ENCODE results near the gene PHOX2B. TPM values are rescaled to one million over a fixed set of nuclear protein-coding genes. Genes with fewer than 3 reads are reported as not detected.

Gene PHOX2B
- total RNA-seq, result not detected in 2 replicates
- long read RNA-seq, result 0 reads

- H3K9me3 Mint-ChIP-seq (ENCODE audit: unreplicated experiment), result no peaks in the 10 kb centered on the region
- peaks cover 90% of the 10 kb centered on the region for H3K27me3 Mint-ChIP-seq (ENCODE audit: unreplicated experiment)
- TF ChIP-seq CTCF (IDR thresholded peaks at IDR 0.05), result no peak
- H3K4me1 Mint-ChIP-seq (ENCODE audit: unreplicated experiment), result peaks cover 5% of the 10 kb centered on the region
- H3K4me3 Mint-ChIP-seq (ENCODE audit: unreplicated experiment), result no peak within 1 kb of the TSS
- peaks cover 1% of the 10 kb centered on the region for H3K36me3 Mint-ChIP-seq (ENCODE audit: unreplicated experiment)
- DNase-seq (ENCODE audit: extremely low spot score, unreplicated experiment), result no peak
- H3K27ac Mint-ChIP-seq (ENCODE audit: unreplicated experiment), result no peak within 1 kb of the TSS
These were observed at the start of gene PHOX2B for GRCh38 chr4:41748571-41749475. Gene PHOX2B, minus strand, starts transcription at chr4:41748725. Its CDS starts 115 bp downstream, at chr4:41748610.

GRCh38 chr4:41797260-41797659 lies 48.7 kb upstream of the PHOX2B start:
- DNase-seq (ENCODE audit: extremely low spot score, unreplicated experiment), result no peak
- Mint-ChIP-seq H3K4me1 (ENCODE audit: unreplicated experiment) (no peaks in the 10 kb centered on the region), H3K4me3 (ENCODE audit: unreplicated experiment) (no peak overlapping the region), H3K27ac (ENCODE audit: unreplicated experiment) (no peak overlapping the region), H3K9me3 (ENCODE audit: unreplicated experiment) (peaks cover 4% of the 10 kb centered on the region), H3K36me3 (ENCODE audit: unreplicated experiment) (no peaks in the 10 kb centered on the region), H3K27me3 (ENCODE audit: unreplicated experiment) (peaks cover 15% of the 10 kb centered on the region)
- TF ChIP-seq CTCF (IDR thresholded peaks at IDR 0.05), result no peak

- DNase-seq (ENCODE audit: extremely low spot score, unreplicated experiment), result no peak
- Mint-ChIP-seq H3K27me3 (ENCODE audit: unreplicated experiment) (peaks cover 15% of the 10 kb centered on the region), H3K4me1 (ENCODE audit: unreplicated experiment) (no peaks in the 10 kb centered on the region), H3K4me3 (ENCODE audit: unreplicated experiment) (no peak overlapping the region), H3K36me3 (ENCODE audit: unreplicated experiment) (no peaks in the 10 kb centered on the region), H3K27ac (ENCODE audit: unreplicated experiment) (no peak overlapping the region), H3K9me3 (ENCODE audit: unreplicated experiment) (peaks cover 4% of the 10 kb centered on the region)
- TF ChIP-seq CTCF (IDR thresholded peaks at IDR 0.05), result no peak
These were observed 48.2 kb upstream of the PHOX2B start for GRCh38 chr4:41796545-41797210.

- H3K9me3 Mint-ChIP-seq (ENCODE audit: unreplicated experiment), result no peaks in the 10 kb centered on the region
- peaks cover 15% of the 10 kb centered on the region for H3K27me3 Mint-ChIP-seq (ENCODE audit: unreplicated experiment)
- no peaks in the 10 kb centered on the region for H3K4me1 Mint-ChIP-seq (ENCODE audit: unreplicated experiment)
- TF ChIP-seq CTCF (IDR thresholded peaks at IDR 0.05), result no peak
- no peak overlapping the region for H3K27ac Mint-ChIP-seq (ENCODE audit: unreplicated experiment)
- no peaks in the 10 kb centered on the region for H3K36me3 Mint-ChIP-seq (ENCODE audit: unreplicated experiment)
- H3K4me3 Mint-ChIP-seq (ENCODE audit: unreplicated experiment), result no peak overlapping the region
- no peak for DNase-seq (ENCODE audit: extremely low spot score, unreplicated experiment)
These were observed 47.4 kb upstream of the PHOX2B start for GRCh38 chr4:41795796-41796385.

- H3K9me3 Mint-ChIP-seq (ENCODE audit: unreplicated experiment), result no peaks in the 10 kb centered on the region
- DNase-seq (ENCODE audit: extremely low spot score, unreplicated experiment), result no peak
- no peaks in the 10 kb centered on the region for H3K36me3 Mint-ChIP-seq (ENCODE audit: unreplicated experiment)
- H3K4me3 Mint-ChIP-seq (ENCODE audit: unreplicated experiment), result no peak overlapping the region
- TF ChIP-seq CTCF (IDR thresholded peaks at IDR 0.05), result no peak
- H3K27me3 Mint-ChIP-seq (ENCODE audit: unreplicated experiment), result peaks cover 26% of the 10 kb centered on the region
- H3K4me1 Mint-ChIP-seq (ENCODE audit: unreplicated experiment), result no peaks in the 10 kb centered on the region
- no peak overlapping the region for H3K27ac Mint-ChIP-seq (ENCODE audit: unreplicated experiment)
These were observed 43.6 kb upstream of the PHOX2B start for GRCh38 chr4:41792166-41792565.
